SIG-M5 (cell line): ENCODE data around the gene APBB1IP.
A peak's percentile ranks its signal among the peaks of the same experiment; 100 is the strongest.
"Not testable (repeated sequence)": the region's sequence is repeated elsewhere in the genome, so short reads cannot be mapped to it uniquely, and the experiment has no call there.

ENCODE experiments used
- DNase-seq: peaks from one replicate; lab custom pipeline; 2025; lab: John Stamatoyannopoulos, UW

Gene APBB1IP

DNA sequence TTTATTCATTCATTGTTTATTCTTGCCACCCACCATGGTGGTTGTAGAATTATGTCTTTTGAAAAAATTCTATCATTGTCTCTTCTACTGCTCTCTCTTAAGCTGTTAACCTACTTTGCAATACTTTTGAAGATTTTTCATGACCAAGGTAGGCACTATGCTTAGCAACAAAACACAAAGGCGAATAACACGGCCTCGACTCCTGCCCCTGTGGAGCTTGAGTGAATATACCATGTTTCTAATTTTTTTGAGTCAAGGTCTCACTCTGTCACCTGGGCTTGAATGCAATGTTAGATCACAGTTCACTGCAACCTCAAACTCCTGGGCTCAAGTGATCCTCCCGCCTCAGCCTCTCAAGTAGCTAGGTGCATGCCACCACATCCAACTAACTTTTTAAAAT lies 39.4 kb downstream of the APBB1IP start:
- no peak for DNase-seq

- no peak for DNase-seq
Measured at GRCh38 chr10:26478061-26478460, 39.9 kb downstream of the APBB1IP start.

GRCh38 chr10:26479766-26480492 lies 41.8 kb downstream of the APBB1IP start:
- no peak for DNase-seq

- DNase-seq = no peak
Measured at GRCh38 chr10:26481315-26481692, 43.2 kb downstream of the APBB1IP start.

GRCh38 chr10:26481914-26482550 lies 43.9 kb downstream of the APBB1IP start:
- DNase-seq = peak; percentile 49

- no peak for DNase-seq
Measured at GRCh38 chr10:26483554-26483953, 45.4 kb downstream of the APBB1IP start.

- DNase-seq = no peak
Measured at GRCh38 chr10:26485150-26485941, 47.2 kb downstream of the APBB1IP start.

GRCh38 chr10:26486304-26486703 lies 48.2 kb downstream of the APBB1IP start:
- DNase-seq = no peak

GRCh38 chr10:26486990-26487850 lies 49.1 kb downstream of the APBB1IP start:
- DNase-seq = no peak

DNA sequence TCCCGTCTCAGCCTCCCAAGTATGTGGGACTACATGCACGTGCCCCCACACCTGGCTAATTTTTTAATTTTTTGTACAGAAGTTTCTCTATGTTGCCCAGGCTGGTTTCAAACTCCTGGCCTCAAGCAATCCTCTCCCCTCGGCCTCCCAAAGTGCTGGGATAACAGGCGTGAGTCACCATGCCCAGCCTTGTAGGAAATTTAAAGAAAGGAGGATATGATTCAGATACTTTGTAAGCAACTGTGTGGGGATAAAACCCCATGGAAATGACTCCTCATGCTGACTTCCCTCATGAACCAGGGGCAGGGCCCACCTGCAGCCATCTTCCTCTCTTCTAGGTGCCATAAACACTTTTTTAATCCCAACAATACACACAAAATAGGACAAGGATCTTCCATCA lies 50.2 kb downstream of the APBB1IP start:
- no peak for DNase-seq

DNA sequence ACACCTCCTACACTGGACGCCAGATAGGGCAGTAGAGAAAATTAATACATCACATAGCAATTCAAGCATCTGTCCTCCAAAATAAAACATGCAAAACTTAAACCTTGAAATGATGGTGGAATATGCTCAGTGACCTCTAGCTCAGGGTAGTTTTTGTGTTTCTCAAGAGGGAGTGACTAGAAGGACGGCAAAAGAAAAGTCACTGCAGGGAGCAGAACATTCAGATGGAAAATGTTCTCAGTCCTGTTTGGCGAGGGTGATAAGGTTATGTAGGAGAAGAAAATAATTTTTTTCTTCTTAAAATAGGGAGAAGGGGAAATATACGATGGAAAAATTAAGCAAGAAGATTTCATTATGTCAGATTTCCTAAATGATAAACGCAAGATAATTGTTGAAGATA lies 50.9 kb downstream of the APBB1IP start:
- DNase-seq = no peak

- not testable (repeated sequence) for DNase-seq
Measured at GRCh38 chr10:26490367-26490766, 52.2 kb downstream of the APBB1IP start.

DNA sequence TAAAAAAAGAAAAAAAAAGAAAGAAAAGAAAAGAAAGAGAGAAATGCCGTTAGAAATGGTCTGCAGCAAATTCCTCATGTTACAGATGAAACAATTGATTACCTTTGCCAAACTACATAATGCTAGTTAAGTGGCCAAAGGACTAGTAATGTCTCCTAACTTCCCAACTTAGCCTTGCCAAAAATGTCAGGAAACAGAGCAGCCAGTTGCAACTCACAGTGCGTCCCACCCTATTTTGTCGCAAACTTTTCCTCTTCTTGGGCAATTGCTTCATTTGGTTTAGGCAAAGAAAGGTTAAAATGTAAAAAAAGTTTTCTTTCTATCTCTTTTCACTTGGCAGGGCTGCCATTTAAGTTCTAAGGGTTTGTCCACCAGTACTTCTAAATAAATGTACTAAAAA lies 53.1 kb downstream of the APBB1IP start:
- DNase-seq = no peak

GRCh38 chr10:26491934-26492333 lies 53.8 kb downstream of the APBB1IP start:
- no peak for DNase-seq

GRCh38 chr10:26492725-26493124 lies 54.6 kb downstream of the APBB1IP start:
- not testable (repeated sequence) for DNase-seq

GRCh38 chr10:26494018-26494417 lies 55.9 kb downstream of the APBB1IP start:
- DNase-seq = no peak

DNA sequence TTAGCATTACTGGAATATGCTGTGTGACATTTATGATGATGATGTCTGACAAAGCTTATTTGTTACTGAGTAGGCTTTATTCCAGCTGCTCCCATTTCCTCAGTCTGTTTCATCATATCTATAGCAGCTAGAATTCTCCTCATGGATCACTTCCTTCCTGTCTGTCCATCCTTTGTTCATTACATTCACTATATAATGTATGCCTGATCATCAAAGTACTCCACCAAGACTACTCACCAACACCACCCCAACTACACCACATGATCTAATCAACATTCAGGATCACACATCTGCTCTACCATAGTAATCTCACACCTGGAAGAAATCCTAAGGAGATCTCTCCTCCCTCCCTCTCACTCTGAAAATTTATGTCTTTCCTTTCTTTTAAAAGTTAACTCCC lies 61.3 kb downstream of the APBB1IP start:
- DNase-seq = no peak

DNA sequence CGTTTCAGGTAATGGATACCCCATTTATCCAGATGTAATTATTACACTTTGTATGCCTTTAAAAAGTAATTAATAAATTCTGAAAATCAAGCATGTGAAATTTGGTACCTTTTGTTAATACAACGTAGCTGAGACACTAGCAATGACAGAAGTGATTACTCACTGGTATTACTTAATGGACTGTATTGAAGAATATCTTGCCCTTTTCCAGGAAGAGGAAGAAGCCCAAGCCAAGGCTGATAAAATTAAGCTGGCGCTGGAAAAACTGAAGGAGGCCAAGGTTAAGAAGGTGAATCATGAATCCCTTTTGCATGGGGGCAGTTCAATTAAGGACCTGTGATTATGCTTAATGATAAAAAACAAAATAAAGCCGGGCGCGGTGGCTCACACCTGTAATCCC lies 64.8 kb downstream of the APBB1IP start:
- no peak for DNase-seq

DNA sequence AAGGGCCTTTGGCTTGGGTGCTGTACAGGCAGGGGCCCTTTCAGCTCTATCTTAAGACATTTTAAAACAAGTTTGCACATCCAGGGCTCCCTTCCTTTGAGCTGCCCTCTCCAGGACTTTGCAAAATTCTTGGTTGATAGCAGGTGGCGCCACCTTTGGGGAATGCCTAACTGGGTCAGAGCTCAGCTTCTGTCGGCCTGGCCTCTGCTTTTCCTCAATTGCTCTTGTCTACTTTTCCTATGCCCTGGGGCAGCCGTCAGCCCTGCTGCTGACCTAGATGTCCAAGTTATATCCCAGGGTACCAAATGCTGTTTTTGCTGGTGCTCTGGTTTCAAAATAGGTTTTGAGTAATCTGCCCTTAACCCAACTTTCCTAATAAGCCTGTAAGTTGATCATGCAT lies 65.8 kb downstream of the APBB1IP start:
- no peak for DNase-seq

- not testable (repeated sequence) for DNase-seq
Measured at GRCh38 chr10:26504429-26504828, 66.3 kb downstream of the APBB1IP start.

DNA sequence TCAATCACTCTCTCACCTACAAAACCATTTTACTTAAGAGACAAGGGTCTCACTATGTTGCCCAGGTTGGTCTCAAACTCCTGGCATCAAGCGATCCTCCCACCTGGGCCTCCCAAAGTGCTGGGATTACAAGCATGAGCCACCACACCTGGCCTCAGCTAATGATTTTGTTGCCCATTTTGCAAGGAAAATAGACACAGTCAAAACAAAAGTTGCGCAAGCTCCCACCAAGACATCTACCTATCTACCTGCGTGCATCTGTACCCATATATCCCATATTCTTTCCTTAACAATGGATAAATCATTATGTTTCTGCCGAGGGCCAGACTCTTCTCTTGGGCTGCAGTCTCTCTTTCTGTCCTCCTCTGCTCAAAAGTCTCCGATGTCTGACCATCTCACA lies 67.3 kb downstream of the APBB1IP start:
- DNase-seq = no peak

GRCh38 chr10:26506736-26507135 lies 68.6 kb downstream of the APBB1IP start:
- no peak for DNase-seq
